ENCODE data around the gene FKBP1B.

Gene FKBP1B

DNA sequence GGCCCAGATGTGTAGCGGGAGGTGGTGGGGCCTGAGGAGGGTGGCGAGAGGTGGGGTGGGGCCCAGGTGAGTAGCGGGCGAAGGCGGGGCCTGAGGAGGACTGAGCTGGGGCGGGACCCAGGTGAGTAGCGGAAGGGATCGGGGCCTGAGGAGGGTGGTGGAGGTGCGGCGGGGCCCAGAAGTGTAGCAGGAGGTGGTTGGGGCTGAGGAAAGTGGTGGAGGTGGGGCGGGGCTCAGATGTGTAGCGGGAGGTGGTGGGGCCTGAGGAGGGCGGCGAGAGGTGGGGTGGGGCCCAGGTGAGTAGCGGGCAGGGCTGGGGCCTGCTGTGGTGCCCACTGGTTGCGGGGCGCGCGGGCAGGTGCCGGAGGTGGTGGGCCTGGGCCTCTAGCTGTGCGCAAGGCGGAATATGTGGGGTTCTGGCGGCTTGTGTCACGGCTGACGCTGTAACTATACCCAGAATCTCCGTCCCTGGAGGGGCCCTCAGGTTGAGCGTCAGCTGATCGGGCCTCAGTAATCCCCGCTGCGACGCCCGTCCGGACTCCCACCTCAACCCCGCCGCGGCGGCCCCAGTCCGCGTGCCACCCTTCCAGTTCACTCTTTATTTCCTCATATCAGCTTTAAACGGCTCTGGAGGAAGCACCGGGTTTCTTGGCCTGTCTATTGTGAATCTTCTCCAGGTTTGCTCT, 27.5 kb downstream of the FKBP1B start (continued):
- TF ChIP-seq ZNF169 (tag by site-specific recombination; IDR thresholded peaks at IDR 0.05) (no peak), GLIS1 (tag by site-specific recombination; IDR thresholded peaks at IDR 0.05) (peak; percentile 17; the same call in 1 of the 2 replicates), SETDB1 (IDR thresholded peaks at IDR 0.05; ENCODE audit: insufficient read length, low read length) (no peak), ZFHX2 (tag by site-specific recombination; conservative IDR thresholded peaks at IDR 0.05) (no peak), ZNF707 (tag by site-specific recombination; IDR thresholded peaks at IDR 0.05) (no peak), ZFP69B (tag by site-specific recombination; IDR thresholded peaks at IDR 0.05) (peak; percentile 92), ZNF335 (tag by site-specific recombination; conservative IDR thresholded peaks at IDR 0.05) (peak; percentile 87), ZSCAN23 (tag by site-specific recombination; IDR thresholded peaks at IDR 0.05) (no peak), ZFP37 (tag by site-specific recombination; IDR thresholded peaks at IDR 0.05) (no peak), BCL11A (tag by site-specific recombination; IDR thresholded peaks at IDR 0.05; ENCODE audit: low read depth) (no peak), SCRT2 (tag by site-specific recombination; IDR thresholded peaks at IDR 0.05) (no peak), KLF16 (tag by site-specific recombination; IDR thresholded peaks at IDR 0.05) (no peak), PATZ1 (tag by site-specific recombination; IDR thresholded peaks at IDR 0.05) (peak; percentile 89), KLF7 (tag by site-specific recombination; IDR thresholded peaks at IDR 0.05; ENCODE audit: borderline replicate concordance) (no peak), ZNF341 (tag by site-specific recombination; IDR thresholded peaks at IDR 0.05; ENCODE audit: low read depth) (no peak), ZNF202 (tag by site-specific recombination; IDR thresholded peaks at IDR 0.05; ENCODE audit: borderline replicate concordance) (no peak), ZNF623 (tag by site-specific recombination; IDR thresholded peaks at IDR 0.05) (no peak), ZNF529 (tag by site-specific recombination; IDR thresholded peaks at IDR 0.05; ENCODE audit: insufficient replicate concordance) (no peak), ZNF555 (tag by site-specific recombination; conservative IDR thresholded peaks at IDR 0.05) (no peak), ZNF23 (tag by site-specific recombination; IDR thresholded peaks at IDR 0.05; ENCODE audit: borderline replicate concordance) (no peak), ZNF184 (tag by site-specific recombination; IDR thresholded peaks at IDR 0.05) (no peak), ZNF391 (tag by site-specific recombination; IDR thresholded peaks at IDR 0.05; ENCODE audit: borderline replicate concordance, low read depth) (no peak), ZBTB48 (tag by site-specific recombination; IDR thresholded peaks at IDR 0.05) (no peak), ZNF610 (tag by site-specific recombination; IDR thresholded peaks at IDR 0.05; ENCODE audit: borderline replicate concordance) (no peak), ZNF114 (tag by site-specific recombination; IDR thresholded peaks at IDR 0.05) (no peak), KLF17 (tag by site-specific recombination; IDR thresholded peaks at IDR 0.05) (0 out of 2 replicates have a peak, but pooled peaks have one; percentile 22), ZNF404 (tag by site-specific recombination; IDR thresholded peaks at IDR 0.05) (no peak), TCF7L2 (IDR thresholded peaks at IDR 0.05; ENCODE audit: borderline replicate concordance, low read depth, low read length) (no peak), ZNF629 (tag by site-specific recombination; IDR thresholded peaks at IDR 0.05) (no peak)
- TF ChIP-seq, protein P1, sequence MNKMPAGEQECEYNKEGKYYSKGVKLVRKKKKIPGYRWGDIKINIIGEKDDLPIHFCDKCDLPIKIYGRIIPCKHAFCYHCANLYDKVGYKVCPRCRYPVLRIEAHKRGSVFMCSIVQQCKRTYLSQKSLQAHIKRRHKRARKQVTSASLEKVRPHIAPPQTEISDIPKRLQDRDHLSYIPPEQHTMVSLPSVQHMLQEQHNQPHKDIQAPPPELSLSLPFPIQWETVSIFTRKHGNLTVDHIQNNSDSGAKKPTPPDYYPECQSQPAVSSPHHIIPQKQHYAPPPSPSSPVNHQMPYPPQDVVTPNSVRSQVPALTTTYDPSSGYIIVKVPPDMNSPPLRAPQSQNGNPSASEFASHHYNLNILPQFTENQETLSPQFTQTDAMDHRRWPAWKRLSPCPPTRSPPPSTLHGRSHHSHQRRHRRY (tag by site-specific recombination; IDR thresholded peaks at IDR 0.05): no peak

Data from HEK293 (cell line).